DOHH2 (cell line): ENCODE data around the gene LDLRAD4.

Experiments
- CTCF ChIP-seq: fragments of 200-600 bp; sonication (generic); IDR thresholded peaks from one replicate; pipeline ENCODE4 v1.5.1; 2014; ENCODE audit warnings: antibody characterized with exemption, mild to moderate bottlenecking, low read depth, low read length; ENCODE audit not compliant: poor library complexity, severe bottlenecking
- EZH2phosphoT487 ChIP-seq: fragments of 200-600 bp; sonication (generic); IDR thresholded peaks from 2 replicates; pipeline ENCODE4 v1.6.1; 2017; ENCODE audit warnings: borderline replicate concordance, mild to moderate bottlenecking, antibody characterized with exemption, low read length, moderate library complexity, mixed read lengths

GRCh38 chr18:13530033-13530878 is 311.7 kb downstream of the LDLRAD4 start:
- TF ChIP-seq EZH2phosphoT487 (no peak), CTCF (no peak)
